H1 (cell line): ENCODE data around the gene ARID1B. TPM values are rescaled to one million over a fixed set of nuclear protein-coding genes. Genes with fewer than 3 reads are reported as not detected.
A peak's percentile ranks its signal among the peaks of the same experiment; 100 is the strongest.

Source experiments
- ASH2L ChIP-seq: fragments of 200-600, 300-600 bp; sonication (generic); IDR thresholded peaks from one replicate; pipeline ENCODE4 v1.7.1; 2017; ENCODE audit warnings: low read length
- CREB1 ChIP-seq: IDR thresholded peaks from 2 replicates; pipeline ENCODE4 v1.6.1; 2012; ENCODE audit warnings: inconsistent platforms
- CTBP2 ChIP-seq: IDR thresholded peaks from 2 replicates; pipeline ENCODE4 v1.7.0; 2011; ENCODE audit warnings: borderline replicate concordance, mild to moderate bottlenecking, moderate library complexity, mixed read lengths, low read length; ENCODE audit not compliant: insufficient read depth, insufficient read length
- EGR1 ChIP-seq: IDR thresholded peaks from 2 replicates; pipeline ENCODE4 v1.6.1; 2011; ENCODE audit warnings: low read depth, low read length, borderline replicate concordance
- GABPA ChIP-seq: IDR thresholded peaks from 2 replicates; pipeline ENCODE4 v1.6.1; 2011; ENCODE audit warnings: mild to moderate bottlenecking, low read length, moderate library complexity, borderline replicate concordance; ENCODE audit not compliant: insufficient read depth
- RAD21 ChIP-seq, 2 experiments: IDR thresholded peaks in 1 of 2; conservative IDR thresholded peaks in 1 of 2; 2 replicates each; pipeline ENCODE4 v1.6.1; 2011; ENCODE audit warnings: low read depth in 2 of 2, low read length in 2 of 2, improper control_type of control experiment in 1 of 2, inconsistent platforms in 1 of 2, mild to moderate bottlenecking in 1 of 2, moderate library complexity in 1 of 2
- SP1 ChIP-seq: IDR thresholded peaks from 2 replicates; pipeline ENCODE4 v1.6.1; 2011; ENCODE audit warnings: low read depth, low read length
- TAF1 ChIP-seq: IDR thresholded peaks from 2 replicates; pipeline ENCODE4 v1.6.1; 2011; ENCODE audit warnings: mild to moderate bottlenecking, low read depth, low read length
- polyA plus RNA-seq, 7 experiments: library from polyadenylated mRNA; depleted of rRNA in 3 of 7; stranded (reverse) in 5 of 7; unstranded in 2 of 7; fragments of >200 nt in 5 of 7; fragments of 200-250 nt in 2 of 7; gene quantifications; 1 replicate in 5 of 7; 2 replicates in 1 of 7; 4 replicates in 1 of 7; pipeline versions ENCODE4 v1.2.1 to v1.2.3, GENCODE V29; 2011 to 2013; ENCODE audit warnings: missing spikeins in 2 of 7, mixed read lengths in 2 of 7
- total RNA-seq: library from RNA; stranded (reverse); fragmentation: NEBNext Ultra II Directional; extraction: Animal tissue kit (Norgen Biotek cat#: 25700); gene quantifications from 2 replicates; pipeline ENCODE4 v1.2.1, GENCODE V29; 2021
- TF ChIP-seq, protein P1 (sequence below): IDR thresholded peaks from 2 replicates; pipeline ENCODE4 v1.6.1; 2011; ENCODE audit warnings: low read length, improper control_type of control experiment

ARID1B gene
- total and polyA plus RNA-seq, 2 of the 8 experiments (the other 6 are each of a cell fraction or from before 2014, with no cell fraction given): 24.3 to 70.3 TPM

DNA sequence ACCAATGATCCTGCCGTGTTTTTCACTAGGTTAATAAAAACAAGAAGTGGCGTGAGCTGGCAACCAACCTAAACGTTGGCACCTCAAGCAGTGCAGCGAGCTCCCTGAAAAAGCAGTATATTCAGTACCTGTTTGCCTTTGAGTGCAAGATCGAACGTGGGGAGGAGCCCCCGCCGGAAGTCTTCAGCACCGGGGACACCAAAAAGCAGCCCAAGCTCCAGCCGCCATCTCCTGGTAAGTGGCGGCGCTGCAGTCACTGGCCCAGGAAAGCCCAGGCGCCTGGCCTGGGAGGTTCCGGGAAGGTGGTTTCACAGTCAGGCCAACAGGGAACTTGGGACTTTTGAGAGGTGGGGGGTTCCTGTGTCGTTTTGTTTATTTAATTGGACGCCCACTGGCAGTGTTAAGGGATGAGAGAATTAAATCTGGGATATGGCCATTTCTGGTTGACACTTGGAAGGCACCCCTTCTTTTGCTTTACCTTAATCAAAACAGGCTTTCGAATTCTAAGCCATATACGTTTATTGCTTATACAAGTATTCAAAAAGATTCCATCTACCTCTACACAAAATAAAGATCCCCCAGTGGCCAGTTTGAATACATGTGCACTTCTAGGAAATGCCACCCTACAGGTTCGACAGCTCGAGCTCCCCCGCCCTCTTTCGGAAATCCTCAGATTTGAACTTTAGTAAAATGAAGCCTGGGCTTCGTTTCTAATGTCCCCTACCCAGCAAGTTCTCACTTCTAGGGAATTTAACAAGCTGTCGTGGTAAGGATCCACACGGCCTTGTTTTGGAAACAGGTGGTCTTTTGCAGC lies 407.2 kb downstream of the ARID1B start (continued):
- TF ChIP-seq GABPA (peak; percentile 69; the same call in 1 of the 2 replicates), RAD21 (IDR thresholded peaks at IDR 0.05 in 1 of 2, conservative IDR thresholded peaks at IDR 0.05 in 1 of 2; ENCODE audit: low read depth in 2 of 2, low read length in 2 of 2) (peak; percentile 98 to 99), CTBP2 (no peak), ASH2L (peak; percentile 42), TAF1 (no peak), EGR1 (no peak), SP1 (no peak), CREB1 (0 out of 2 replicates have a peak, but pooled peaks have one; percentile 35)
- TF ChIP-seq, protein P1, sequence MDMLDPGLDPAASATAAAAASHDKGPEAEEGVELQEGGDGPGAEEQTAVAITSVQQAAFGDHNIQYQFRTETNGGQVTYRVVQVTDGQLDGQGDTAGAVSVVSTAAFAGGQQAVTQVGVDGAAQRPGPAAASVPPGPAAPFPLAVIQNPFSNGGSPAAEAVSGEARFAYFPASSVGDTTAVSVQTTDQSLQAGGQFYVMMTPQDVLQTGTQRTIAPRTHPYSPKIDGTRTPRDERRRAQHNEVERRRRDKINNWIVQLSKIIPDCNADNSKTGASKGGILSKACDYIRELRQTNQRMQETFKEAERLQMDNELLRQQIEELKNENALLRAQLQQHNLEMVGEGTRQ: no peak
- TF ChIP-seq, all 59 proteins: peak for 6
